ENCODE results near the gene LRBA. TPM values are rescaled to one million over a fixed set of nuclear protein-coding genes. Genes with fewer than 3 reads are reported as not detected.

Gene LRBA
- total and polyA plus RNA-seq, 9 donors: 9.7 to 49.2 (median 30.4) TPM

DNA sequence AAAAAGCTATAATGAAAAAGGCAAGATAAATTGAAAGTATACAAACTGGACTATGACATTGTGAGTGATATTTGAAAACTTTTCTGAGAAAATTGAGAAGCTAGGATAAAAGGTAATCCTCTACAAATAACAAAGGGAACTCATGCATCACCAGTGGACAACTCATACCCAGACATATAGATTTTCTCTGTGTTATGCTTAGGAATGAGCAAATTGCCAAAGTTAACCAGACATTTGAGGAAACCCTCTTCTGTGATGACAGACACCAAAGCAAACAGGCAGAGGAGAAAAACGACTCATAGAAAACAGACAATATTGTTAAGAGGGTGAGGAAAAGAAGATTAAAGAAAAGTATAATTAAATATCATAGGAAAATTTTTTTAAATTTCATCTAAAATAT is 246.6 kb downstream of the LRBA start:
- Histone ChIP-seq H3K4me1 (ENCODE audit: insufficient read depth) (no peaks in the 10 kb centered on the region), H3K4me3 (no peak overlapping the region), H3K27ac (no peak overlapping the region), H3K36me3 (no peaks in the 10 kb centered on the region), H3K27me3 (no peaks in the 10 kb centered on the region), H3K9me3 (no peaks in the 10 kb centered on the region)
- WGBS, 3 donors: 93 to 96% (median 95%) methylated on average over 1 of the region's 1 CpG
- DNase-seq: no peak
- no peak for TF ChIP-seq POLR2A (IDR thresholded peaks at IDR 0.05)
- no peak for TF ChIP-seq EP300 (IDR thresholded peaks at IDR 0.05)
- TF ChIP-seq, protein P1, sequence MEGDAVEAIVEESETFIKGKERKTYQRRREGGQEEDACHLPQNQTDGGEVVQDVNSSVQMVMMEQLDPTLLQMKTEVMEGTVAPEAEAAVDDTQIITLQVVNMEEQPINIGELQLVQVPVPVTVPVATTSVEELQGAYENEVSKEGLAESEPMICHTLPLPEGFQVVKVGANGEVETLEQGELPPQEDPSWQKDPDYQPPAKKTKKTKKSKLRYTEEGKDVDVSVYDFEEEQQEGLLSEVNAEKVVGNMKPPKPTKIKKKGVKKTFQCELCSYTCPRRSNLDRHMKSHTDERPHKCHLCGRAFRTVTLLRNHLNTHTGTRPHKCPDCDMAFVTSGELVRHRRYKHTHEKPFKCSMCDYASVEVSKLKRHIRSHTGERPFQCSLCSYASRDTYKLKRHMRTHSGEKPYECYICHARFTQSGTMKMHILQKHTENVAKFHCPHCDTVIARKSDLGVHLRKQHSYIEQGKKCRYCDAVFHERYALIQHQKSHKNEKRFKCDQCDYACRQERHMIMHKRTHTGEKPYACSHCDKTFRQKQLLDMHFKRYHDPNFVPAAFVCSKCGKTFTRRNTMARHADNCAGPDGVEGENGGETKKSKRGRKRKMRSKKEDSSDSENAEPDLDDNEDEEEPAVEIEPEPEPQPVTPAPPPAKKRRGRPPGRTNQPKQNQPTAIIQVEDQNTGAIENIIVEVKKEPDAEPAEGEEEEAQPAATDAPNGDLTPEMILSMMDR (IDR thresholded peaks at IDR 0.05): no peak
- intact Hi-C loops (cut with DNase I): no loop called here

DNA sequence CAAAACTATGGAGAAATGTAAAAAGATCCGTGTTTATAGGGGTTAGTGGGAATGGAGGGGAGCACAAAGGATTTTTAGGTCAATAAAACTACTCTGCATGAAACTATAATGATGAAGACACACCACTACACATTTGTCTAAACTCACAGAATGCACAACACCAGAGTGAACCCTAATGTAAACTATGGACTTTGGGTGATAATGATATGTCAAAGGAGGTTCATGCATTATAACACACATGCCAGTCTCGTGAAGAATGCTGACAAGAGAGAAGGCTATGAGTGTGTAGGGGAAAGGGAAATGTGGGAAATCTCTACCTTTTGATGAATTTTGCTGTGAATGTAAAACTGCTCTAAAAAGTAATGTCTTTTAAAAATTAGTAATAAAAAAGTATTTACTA is 249.9 kb downstream of the LRBA start:
- no peaks in the 10 kb centered on the region for H3K36me3 ChIP-seq
- intact Hi-C loops (cut with DNase I): no loop called here
- WGBS, 3 donors: 95 to 97% (median 95%) methylated on average over 2 of the region's 2 CpGs
- H3K27me3 ChIP-seq: no peaks in the 10 kb centered on the region
- no peaks in the 10 kb centered on the region for H3K4me1 ChIP-seq (ENCODE audit: insufficient read depth)
- no peak overlapping the region for H3K4me3 ChIP-seq
- DNase-seq: no peak
- no peak for TF ChIP-seq POLR2A (IDR thresholded peaks at IDR 0.05)
- TF ChIP-seq EP300 (IDR thresholded peaks at IDR 0.05): no peak
- TF ChIP-seq, protein P1 (IDR thresholded peaks at IDR 0.05): no peak
- no peak overlapping the region for H3K27ac ChIP-seq
- H3K9me3 ChIP-seq: no peaks in the 10 kb centered on the region

DNA sequence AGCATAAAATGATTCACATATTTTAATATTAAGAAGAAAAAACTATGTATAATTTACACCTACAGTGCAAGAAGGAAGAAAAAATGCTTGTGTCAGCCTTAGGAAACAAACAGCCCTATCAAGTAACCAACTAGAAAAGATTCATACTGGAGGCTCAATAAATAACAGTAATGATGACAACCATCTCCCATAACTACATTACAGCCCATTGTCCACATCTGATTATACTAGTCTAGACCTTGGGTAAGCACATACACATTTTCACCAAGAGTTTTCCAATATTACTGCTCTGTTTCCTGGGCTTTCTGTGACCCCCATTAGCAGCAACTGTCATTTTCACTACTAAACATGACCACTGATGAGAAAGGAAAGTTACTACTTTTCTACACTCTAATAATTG is 263.4 kb downstream of the LRBA start:
- Histone ChIP-seq H3K4me1 (ENCODE audit: insufficient read depth) (peaks cover 3% of the 10 kb centered on the region), H3K9me3 (no peaks in the 10 kb centered on the region), H3K4me3 (no peak overlapping the region), H3K36me3 (no peaks in the 10 kb centered on the region), H3K27me3 (no peaks in the 10 kb centered on the region), H3K27ac (no peak overlapping the region)
- TF ChIP-seq EP300 (IDR thresholded peaks at IDR 0.05) (no peak), POLR2A (IDR thresholded peaks at IDR 0.05) (no peak)
- TF ChIP-seq, protein P1 (IDR thresholded peaks at IDR 0.05): no peak
- intact Hi-C loops (cut with DNase I): no loop called here
- no peak for DNase-seq

DNA sequence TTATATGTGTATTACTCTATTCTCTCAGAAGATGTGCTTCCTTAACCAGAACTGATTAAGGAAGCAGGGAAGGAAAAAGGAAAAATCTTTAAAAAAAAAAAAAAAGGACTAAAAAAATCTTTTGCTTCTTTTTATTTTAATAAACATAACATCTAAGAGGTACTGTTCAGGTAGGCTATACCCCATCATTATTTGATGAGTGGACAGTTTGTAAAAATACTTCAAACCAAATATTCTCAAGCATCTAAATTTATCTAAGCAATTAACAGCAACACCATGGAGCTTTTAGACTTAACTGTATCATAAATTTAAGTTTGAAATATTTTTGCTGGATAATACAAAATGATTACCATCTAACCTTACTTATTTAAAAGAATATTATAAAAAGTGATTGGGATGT is 264.3 kb downstream of the LRBA start:
- no peak overlapping the region for H3K27ac ChIP-seq
- no peak for DNase-seq
- TF ChIP-seq POLR2A (IDR thresholded peaks at IDR 0.05): no peak
- TF ChIP-seq, protein P1 (IDR thresholded peaks at IDR 0.05): no peak
- TF ChIP-seq EP300 (IDR thresholded peaks at IDR 0.05): no peak
- no peaks in the 10 kb centered on the region for H3K9me3 ChIP-seq
- H3K4me1 ChIP-seq (ENCODE audit: insufficient read depth): peaks cover 3% of the 10 kb centered on the region
- intact Hi-C loops (cut with DNase I): no loop called here
- H3K27me3 ChIP-seq: no peaks in the 10 kb centered on the region
- H3K4me3 ChIP-seq: no peak overlapping the region
- H3K36me3 ChIP-seq: no peaks in the 10 kb centered on the region

DNA sequence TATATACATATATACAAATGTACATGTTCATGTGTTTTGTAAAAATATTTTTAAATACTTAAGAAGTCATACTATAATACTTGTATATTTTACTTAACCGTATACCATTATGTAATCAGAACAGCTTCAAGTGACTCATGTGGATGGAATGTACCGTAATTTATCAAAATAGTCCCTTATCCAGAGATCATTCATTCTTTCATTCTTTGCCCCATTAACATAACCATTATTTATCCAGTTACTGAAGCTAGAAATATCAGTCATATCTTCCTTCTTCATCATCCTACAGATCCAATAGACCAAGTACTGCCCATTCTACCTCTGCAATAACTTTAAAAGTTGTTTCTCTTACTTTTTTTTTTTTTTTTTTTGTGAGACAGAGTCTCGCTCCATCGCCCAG is 268.9 kb downstream of the LRBA start:
- Histone ChIP-seq H3K9me3 (no peaks in the 10 kb centered on the region), H3K27ac (no peak overlapping the region), H3K4me1 (ENCODE audit: insufficient read depth) (no peaks in the 10 kb centered on the region), H3K36me3 (no peaks in the 10 kb centered on the region), H3K27me3 (no peaks in the 10 kb centered on the region), H3K4me3 (no peak overlapping the region)
- DNase-seq: no peak
- 90 to 94% (median 92%) methylated on average over 4 of the region's 4 CpGs for WGBS, 3 donors
- TF ChIP-seq, protein P1 (IDR thresholded peaks at IDR 0.05): no peak
- TF ChIP-seq EP300 (IDR thresholded peaks at IDR 0.05): no peak
- no peak for TF ChIP-seq POLR2A (IDR thresholded peaks at IDR 0.05)
- intact Hi-C loops (cut with DNase I): no loop called here

Data from ovary (tissue), 9 donors.